ENCODE measurements around the gene SLC16A12.

The SLC16A12 gene

GRCh38 chr10:89523274-89523673 is 12.1 kb downstream of the SLC16A12 start:
- WGBS (ENCODE audit: insufficient coverage), result 100% methylated on average over 1 of the region's 1 CpG
- no peak overlapping the region for H3K27ac ChIP-seq (ENCODE audit: insufficient read depth in 1 of 2, low read depth in 1 of 2, low read length in 2 of 2, poor library complexity in 1 of 2, severe bottlenecking in 2 of 2)
- no peak overlapping the region for H3K4me3 ChIP-seq (ENCODE audit: control insufficient read depth in 1 of 7, extremely low read depth in 1 of 7, insufficient read depth in 4 of 7, low read depth in 2 of 7, low read length in 6 of 7)
- peaks cover 0 to 3% (median 0%) of the 10 kb centered on the region in 5 experiments for H3K27me3 ChIP-seq (replicated peaks in 2 of 5; ENCODE audit: control insufficient read depth in 4 of 5, insufficient read depth in 5 of 5, low read length in 4 of 5)
- no peak for DNase-seq
- no peaks in the 10 kb centered on the region for H3K9me3 ChIP-seq (ENCODE audit: control extremely low read depth in 1 of 5, control insufficient read depth in 4 of 5, insufficient read depth in 2 of 5, low read depth in 1 of 5, low read length in 4 of 5)
- ChIA-PET POLR2A (interaction anchor here (0.7 kb wide), 1 partner anchor 90 kb away, joined by 3 read pairs; no protein-coding TSS in a partner anchor), CTCF (no interaction called here)
- H3K4me1 ChIP-seq (ENCODE audit: control extremely low read depth in 1 of 4, control insufficient read depth in 4 of 4, insufficient read depth in 4 of 4, low read length in 3 of 4), result no peaks in the 10 kb centered on the region
- no peaks in the 10 kb centered on the region for H3K36me3 ChIP-seq (ENCODE audit: control insufficient read depth in 4 of 4, insufficient read depth in 4 of 4, low read length in 3 of 4)

GRCh38 chr10:89522463-89522862 is 12.9 kb downstream of the SLC16A12 start:
- DNase-seq, result peak in 2 of 3 donors; percentile 23 to 24
- POLR2A ChIA-PET, result no interaction called here

GRCh38 chr10:89521368-89521767 is 14.0 kb downstream of the SLC16A12 start:
- H3K4me3 ChIP-seq (ENCODE audit: control insufficient read depth in 1 of 7, extremely low read depth in 1 of 7, insufficient read depth in 4 of 7, low read depth in 2 of 7, low read length in 6 of 7), result no peak overlapping the region
- H3K27me3 ChIP-seq (replicated peaks in 2 of 5; ENCODE audit: control insufficient read depth in 4 of 5, insufficient read depth in 5 of 5, low read length in 4 of 5), result peaks cover 0 to under 1% (median 0%) of the 10 kb centered on the region in 5 experiments
- no peaks in the 10 kb centered on the region for H3K9me3 ChIP-seq (ENCODE audit: control extremely low read depth in 1 of 5, control insufficient read depth in 4 of 5, insufficient read depth in 2 of 5, low read depth in 1 of 5, low read length in 4 of 5)
- H3K27ac ChIP-seq (ENCODE audit: insufficient read depth in 1 of 2, low read depth in 1 of 2, low read length in 2 of 2, poor library complexity in 1 of 2, severe bottlenecking in 2 of 2), result no peak overlapping the region
- POLR2A ChIA-PET, result no interaction called here
- no peak for DNase-seq
- WGBS (ENCODE audit: insufficient coverage), result 94% methylated on average over 2 of the region's 2 CpGs
- H3K4me1 ChIP-seq (ENCODE audit: control extremely low read depth in 1 of 4, control insufficient read depth in 4 of 4, insufficient read depth in 4 of 4, low read length in 3 of 4), result no peaks in the 10 kb centered on the region
- no peaks in the 10 kb centered on the region for H3K36me3 ChIP-seq (ENCODE audit: control insufficient read depth in 4 of 4, insufficient read depth in 4 of 4, low read length in 3 of 4)
- CTCF ChIA-PET, result no interaction called here

More at GRCh38 chr10:89522463-89522862, 12.9 kb downstream of the SLC16A12 start:
- no peak overlapping the region for H3K27ac ChIP-seq (ENCODE audit: insufficient read depth in 1 of 2, low read depth in 1 of 2, low read length in 2 of 2, poor library complexity in 1 of 2, severe bottlenecking in 2 of 2)
- H3K27me3 ChIP-seq (replicated peaks in 2 of 5; ENCODE audit: control insufficient read depth in 4 of 5, insufficient read depth in 5 of 5, low read length in 4 of 5), result peaks cover 0 to 3% (median 0%) of the 10 kb centered on the region in 5 experiments
- CTCF ChIA-PET, result no interaction called here
- no peaks in the 10 kb centered on the region for H3K36me3 ChIP-seq (ENCODE audit: control insufficient read depth in 4 of 4, insufficient read depth in 4 of 4, low read length in 3 of 4)
- no peak overlapping the region for H3K4me3 ChIP-seq (ENCODE audit: control insufficient read depth in 1 of 7, extremely low read depth in 1 of 7, insufficient read depth in 4 of 7, low read depth in 2 of 7, low read length in 6 of 7)
- H3K4me1 ChIP-seq (ENCODE audit: control extremely low read depth in 1 of 4, control insufficient read depth in 4 of 4, insufficient read depth in 4 of 4, low read length in 3 of 4), result no peaks in the 10 kb centered on the region
- no peaks in the 10 kb centered on the region for H3K9me3 ChIP-seq (ENCODE audit: control extremely low read depth in 1 of 5, control insufficient read depth in 4 of 5, insufficient read depth in 2 of 5, low read depth in 1 of 5, low read length in 4 of 5)
- WGBS (ENCODE audit: insufficient coverage), result no CpG with 5 or more reads among the region's 1 CpG

DNA sequence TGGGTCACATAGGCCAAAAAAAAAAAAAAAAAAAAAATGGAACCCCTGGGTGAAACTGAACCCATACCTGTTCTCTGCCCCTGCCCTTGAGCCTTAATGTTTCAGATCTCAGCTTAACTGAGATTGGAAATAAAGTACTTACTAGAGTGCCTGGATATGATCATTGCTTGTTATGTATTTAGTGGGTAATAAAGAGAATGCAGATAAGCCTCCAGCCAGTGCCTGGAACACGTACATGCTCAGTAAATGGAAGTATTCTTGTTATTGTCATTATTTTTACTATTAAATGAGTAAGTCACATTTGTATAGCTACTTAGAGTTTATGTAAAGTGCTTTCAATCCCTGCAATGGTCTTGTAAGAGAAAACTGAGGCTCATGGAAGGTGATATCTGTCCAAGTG is 14.7 kb downstream of the SLC16A12 start:
- no peak overlapping the region for H3K27ac ChIP-seq (ENCODE audit: insufficient read depth in 1 of 2, low read depth in 1 of 2, low read length in 2 of 2, poor library complexity in 1 of 2, severe bottlenecking in 2 of 2)
- no peaks in the 10 kb centered on the region for H3K4me1 ChIP-seq (ENCODE audit: control extremely low read depth in 1 of 4, control insufficient read depth in 4 of 4, insufficient read depth in 4 of 4, low read length in 3 of 4)
- no peaks in the 10 kb centered on the region for H3K9me3 ChIP-seq (ENCODE audit: control extremely low read depth in 1 of 5, control insufficient read depth in 4 of 5, insufficient read depth in 2 of 5, low read depth in 1 of 5, low read length in 4 of 5)
- POLR2A ChIA-PET, result no interaction called here
- H3K4me3 ChIP-seq (ENCODE audit: control insufficient read depth in 1 of 7, extremely low read depth in 1 of 7, insufficient read depth in 4 of 7, low read depth in 2 of 7, low read length in 6 of 7), result no peak overlapping the region
- no peaks in the 10 kb centered on the region for H3K36me3 ChIP-seq (ENCODE audit: control insufficient read depth in 4 of 4, insufficient read depth in 4 of 4, low read length in 3 of 4)
- no peaks in the 10 kb centered on the region for H3K27me3 ChIP-seq (replicated peaks in 2 of 5; ENCODE audit: control insufficient read depth in 4 of 5, insufficient read depth in 5 of 5, low read length in 4 of 5)
- DNase-seq, result no peak
- CTCF ChIA-PET, result no interaction called here
- whole genome bisulfite sequencing (ENCODE audit: insufficient coverage), result no CpG with 5 or more reads among the region's 1 CpG

DNA sequence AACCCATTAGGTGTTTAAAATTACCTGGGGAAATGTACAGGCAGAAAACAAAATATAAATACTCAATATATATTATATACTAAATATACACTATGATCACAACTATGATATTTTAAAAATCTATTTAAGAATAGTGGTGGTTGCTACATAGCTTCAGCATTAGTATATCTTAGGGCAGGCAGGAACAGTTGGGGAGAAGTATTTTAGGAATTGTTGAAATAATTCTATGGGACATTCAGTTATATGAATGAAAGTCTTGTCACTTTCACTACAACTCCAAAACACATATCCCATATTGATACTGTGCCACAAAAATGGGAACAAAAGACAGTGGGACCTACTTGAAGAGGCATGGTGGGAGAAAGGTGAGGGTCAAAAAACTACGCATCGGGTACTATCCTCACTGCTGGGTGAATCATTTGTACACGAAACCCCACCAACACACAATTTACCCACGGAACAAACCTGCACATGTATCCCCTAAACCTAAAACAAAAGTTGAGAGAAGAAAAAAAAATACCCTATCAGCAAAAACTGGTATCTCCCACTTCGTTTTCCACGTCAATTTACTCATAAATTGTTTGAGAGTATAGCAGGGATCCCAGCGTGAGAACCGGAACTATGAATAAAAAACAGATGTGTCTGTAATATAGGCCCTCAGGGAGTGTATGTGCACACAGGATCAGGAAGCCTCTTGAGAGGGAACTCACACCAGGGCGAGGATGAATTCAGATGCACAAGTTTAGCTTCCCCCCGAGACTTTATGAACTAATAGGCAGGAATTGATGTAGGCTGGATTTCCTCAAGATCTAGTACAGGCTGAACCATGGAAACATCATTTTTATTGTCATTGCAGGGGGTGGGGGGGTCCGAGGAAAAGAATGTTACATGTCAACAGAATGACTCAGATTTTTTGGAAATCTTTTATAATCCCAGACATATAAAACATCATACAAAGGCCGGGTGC is 16.2 kb downstream of the SLC16A12 start:
- H3K27ac ChIP-seq (ENCODE audit: insufficient read depth in 1 of 2, low read depth in 1 of 2, low read length in 2 of 2, poor library complexity in 1 of 2, severe bottlenecking in 2 of 2), result no peak overlapping the region
- H3K36me3 ChIP-seq (ENCODE audit: control insufficient read depth in 4 of 4, insufficient read depth in 4 of 4, low read length in 3 of 4), result no peaks in the 10 kb centered on the region
- H3K4me3 ChIP-seq (ENCODE audit: control insufficient read depth in 1 of 7, extremely low read depth in 1 of 7, insufficient read depth in 4 of 7, low read depth in 2 of 7, low read length in 6 of 7), result no peak overlapping the region
- no peaks in the 10 kb centered on the region for H3K4me1 ChIP-seq (ENCODE audit: control extremely low read depth in 1 of 4, control insufficient read depth in 4 of 4, insufficient read depth in 4 of 4, low read length in 3 of 4)
- no peaks in the 10 kb centered on the region for H3K27me3 ChIP-seq (replicated peaks in 2 of 5; ENCODE audit: control insufficient read depth in 4 of 5, insufficient read depth in 5 of 5, low read length in 4 of 5)
- DNase-seq, result no peak
- H3K9me3 ChIP-seq (ENCODE audit: control extremely low read depth in 1 of 5, control insufficient read depth in 4 of 5, insufficient read depth in 2 of 5, low read depth in 1 of 5, low read length in 4 of 5), result no peaks in the 10 kb centered on the region
- ChIA-PET CTCF (no interaction called here), POLR2A (no interaction called here)
- WGBS (ENCODE audit: insufficient coverage), result 88% methylated on average over 6 of the region's 12 CpGs

DNA sequence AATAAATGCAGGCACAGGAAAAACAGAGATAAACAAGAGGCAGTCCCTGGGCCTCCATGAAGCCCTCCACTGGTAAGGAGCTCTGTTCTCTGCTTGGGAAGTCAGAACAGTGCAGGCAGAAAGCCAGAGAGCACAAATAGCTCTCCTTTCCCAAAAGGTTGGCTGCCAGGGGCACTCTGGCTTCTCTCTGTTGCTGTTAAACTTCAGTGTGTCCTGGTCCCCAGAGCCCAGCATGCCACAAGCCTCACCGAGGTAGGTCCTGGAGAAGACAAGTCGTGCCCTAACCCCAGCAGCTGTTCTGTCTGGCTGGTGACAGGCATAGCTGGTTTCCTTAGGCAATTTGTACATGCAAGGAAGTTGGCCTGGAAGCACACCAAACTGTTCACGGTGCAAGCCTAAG is 17.3 kb downstream of the SLC16A12 start:
- H3K9me3 ChIP-seq (ENCODE audit: control extremely low read depth in 1 of 5, control insufficient read depth in 4 of 5, insufficient read depth in 2 of 5, low read depth in 1 of 5, low read length in 4 of 5), result no peaks in the 10 kb centered on the region
- 94% methylated on average over 3 of the region's 3 CpGs for WGBS (ENCODE audit: insufficient coverage)
- ChIA-PET POLR2A (no interaction called here), CTCF (no interaction called here)
- no peak overlapping the region for H3K27ac ChIP-seq (ENCODE audit: insufficient read depth in 1 of 2, low read depth in 1 of 2, low read length in 2 of 2, poor library complexity in 1 of 2, severe bottlenecking in 2 of 2)
- H3K27me3 ChIP-seq (replicated peaks in 2 of 5; ENCODE audit: control insufficient read depth in 4 of 5, insufficient read depth in 5 of 5, low read length in 4 of 5), result no peaks in the 10 kb centered on the region
- no peak overlapping the region for H3K4me3 ChIP-seq (ENCODE audit: control insufficient read depth in 1 of 7, extremely low read depth in 1 of 7, insufficient read depth in 4 of 7, low read depth in 2 of 7, low read length in 6 of 7)
- no peaks in the 10 kb centered on the region for H3K4me1 ChIP-seq (ENCODE audit: control extremely low read depth in 1 of 4, control insufficient read depth in 4 of 4, insufficient read depth in 4 of 4, low read length in 3 of 4)
- no peaks in the 10 kb centered on the region for H3K36me3 ChIP-seq (ENCODE audit: control insufficient read depth in 4 of 4, insufficient read depth in 4 of 4, low read length in 3 of 4)
- DNase-seq, result no peak

DNA sequence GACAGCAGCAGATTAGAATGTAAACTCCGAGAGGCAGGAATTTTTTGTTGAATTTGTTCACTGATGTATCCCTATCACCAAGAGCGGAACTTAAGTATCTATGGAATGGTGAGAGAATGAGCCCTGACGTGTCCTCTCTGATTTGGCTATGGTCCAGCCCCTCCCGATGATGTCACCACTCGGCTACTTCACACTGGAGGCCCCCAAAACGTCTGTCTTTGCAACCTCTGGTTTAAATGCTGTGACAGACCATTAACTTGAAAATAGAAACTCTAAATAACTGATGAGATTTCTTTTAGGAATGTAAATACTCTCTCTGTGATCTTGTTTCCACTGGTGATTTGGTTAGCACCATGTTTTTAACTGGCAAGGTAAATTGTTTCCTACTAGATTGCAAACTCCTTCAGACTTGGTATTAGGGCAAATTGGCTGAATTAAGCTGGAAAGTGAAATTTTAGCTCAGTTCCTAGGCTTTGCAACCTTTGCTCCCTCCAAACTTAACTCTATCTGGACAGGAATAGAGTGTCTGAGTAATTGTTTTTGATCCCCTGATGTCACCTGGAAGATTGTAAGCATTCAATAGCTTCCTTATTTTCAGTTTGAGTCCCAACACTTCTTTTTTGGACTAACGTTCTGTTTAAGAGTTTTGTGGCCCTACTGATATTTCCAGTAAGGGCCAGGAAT is 19.1 kb downstream of the SLC16A12 start:
- Histone ChIP-seq H3K36me3 (ENCODE audit: control insufficient read depth in 4 of 4, insufficient read depth in 4 of 4, low read length in 3 of 4) (no peaks in the 10 kb centered on the region), H3K27me3 (replicated peaks in 2 of 5; ENCODE audit: control insufficient read depth in 4 of 5, insufficient read depth in 5 of 5, low read length in 4 of 5) (no peaks in the 10 kb centered on the region), H3K27ac (ENCODE audit: insufficient read depth in 1 of 2, low read depth in 1 of 2, low read length in 2 of 2, poor library complexity in 1 of 2, severe bottlenecking in 2 of 2) (no peak overlapping the region), H3K9me3 (ENCODE audit: control extremely low read depth in 1 of 5, control insufficient read depth in 4 of 5, insufficient read depth in 2 of 5, low read depth in 1 of 5, low read length in 4 of 5) (no peaks in the 10 kb centered on the region), H3K4me1 (ENCODE audit: control extremely low read depth in 1 of 4, control insufficient read depth in 4 of 4, insufficient read depth in 4 of 4, low read length in 3 of 4) (no peaks in the 10 kb centered on the region), H3K4me3 (ENCODE audit: control insufficient read depth in 1 of 7, extremely low read depth in 1 of 7, insufficient read depth in 4 of 7, low read depth in 2 of 7, low read length in 6 of 7) (no peak overlapping the region)
- ChIA-PET CTCF (interaction anchor here (1.6 kb wide), 1 partner anchor 11 kb away, joined by 4 read pairs; no protein-coding TSS in a partner anchor), POLR2A (no interaction called here)
- DNase-seq, result no peak
- 76% methylated on average over 6 of the region's 7 CpGs for WGBS (ENCODE audit: insufficient coverage)
